ENCODE measurements around the gene MYL1.

Gene MYL1

DNA sequence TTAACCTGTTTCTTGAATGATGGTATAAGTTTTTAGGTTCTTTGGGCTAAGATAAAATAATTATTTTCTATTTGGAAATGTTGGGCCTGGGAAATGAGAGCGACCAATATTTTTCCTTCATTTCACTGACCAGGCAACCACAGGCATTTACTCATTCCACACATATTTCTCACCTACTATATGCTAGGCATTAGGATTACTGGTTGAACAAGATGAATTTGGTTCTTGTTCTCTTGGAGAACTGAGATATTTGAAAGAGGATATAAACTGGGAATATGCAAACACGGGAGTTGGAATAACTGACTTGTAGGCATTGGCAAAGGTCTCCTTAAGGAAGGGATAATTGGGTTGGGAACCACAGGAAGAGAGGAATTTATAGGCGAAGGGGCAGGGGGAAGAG, 3.9 kb upstream of the MYL1 start:
- Histone ChIP-seq H4K20me1 (ENCODE audit: low read depth, low read length) (no peaks in the 10 kb centered on the region), H3K9ac (ENCODE audit: low read length) (no peak overlapping the region), H3K27me3 (ENCODE audit: low read length) (no peaks in the 10 kb centered on the region), H3F3A (ENCODE audit: insufficient read depth) (no peaks in the 10 kb centered on the region), H2AFZ (ENCODE audit: low read depth, low read length, severe bottlenecking) (no peak overlapping the region), H3K4me2 (ENCODE audit: low read depth, low read length, poor library complexity, severe bottlenecking) (no peak overlapping the region), H3K79me2 (ENCODE audit: insufficient read depth, low read length) (no peaks in the 10 kb centered on the region), H3K4me3 (ENCODE audit: insufficient read depth, low read length, poor library complexity, severe bottlenecking) (no peak overlapping the region), H3K9me3 (ENCODE audit: insufficient read depth, low read length) (no peaks in the 10 kb centered on the region), H3K36me3 (ENCODE audit: low read length) (no peaks in the 10 kb centered on the region), H3K27ac (ENCODE audit: low read depth, low read length) (no peak overlapping the region), H3K9me2 (replicated peaks; ENCODE audit: insufficient read depth, low read length) (no peaks in the 10 kb centered on the region)
- TF ChIP-seq CTCF (IDR thresholded peaks at IDR 0.05; ENCODE audit: insufficient read depth, low read length, poor library complexity, severe bottlenecking) (no peak), EZH2phosphoT487 (conservative IDR thresholded peaks at IDR 0.05; ENCODE audit: low read length) (no peak)

DNA sequence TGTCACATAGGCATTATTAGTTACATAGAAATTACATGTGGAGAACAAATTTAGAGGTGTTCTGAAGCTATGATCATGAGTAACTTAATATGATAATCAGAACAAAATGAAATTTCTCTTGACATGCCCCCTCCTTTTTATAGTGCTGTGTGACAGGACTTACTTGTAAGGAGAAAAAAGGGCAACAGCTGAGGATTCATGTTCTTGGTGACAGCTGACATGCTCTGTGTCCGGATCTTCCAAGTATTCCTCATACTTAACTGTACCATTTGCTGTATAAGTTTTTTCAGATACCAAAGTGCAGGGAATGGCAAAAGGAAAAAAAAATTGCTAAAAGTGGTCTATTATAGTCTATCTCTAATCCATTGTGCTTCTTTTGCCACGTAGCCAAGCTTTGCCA, 3.5 kb upstream of the MYL1 start:
- Histone ChIP-seq H3K36me3 (ENCODE audit: low read length) (no peaks in the 10 kb centered on the region), H3K9me3 (ENCODE audit: insufficient read depth, low read length) (no peaks in the 10 kb centered on the region), H3F3A (ENCODE audit: insufficient read depth) (no peaks in the 10 kb centered on the region), H4K20me1 (ENCODE audit: low read depth, low read length) (no peaks in the 10 kb centered on the region), H2AFZ (ENCODE audit: low read depth, low read length, severe bottlenecking) (no peak overlapping the region), H3K9me2 (replicated peaks; ENCODE audit: insufficient read depth, low read length) (no peaks in the 10 kb centered on the region), H3K27ac (ENCODE audit: low read depth, low read length) (no peak overlapping the region), H3K4me2 (ENCODE audit: low read depth, low read length, poor library complexity, severe bottlenecking) (no peak overlapping the region), H3K27me3 (ENCODE audit: low read length) (no peaks in the 10 kb centered on the region), H3K9ac (ENCODE audit: low read length) (no peak overlapping the region), H3K79me2 (ENCODE audit: insufficient read depth, low read length) (no peaks in the 10 kb centered on the region), H3K4me3 (ENCODE audit: insufficient read depth, low read length, poor library complexity, severe bottlenecking) (no peak overlapping the region)
- no peak for TF ChIP-seq CTCF (IDR thresholded peaks at IDR 0.05; ENCODE audit: insufficient read depth, low read length, poor library complexity, severe bottlenecking)
- TF ChIP-seq EZH2phosphoT487 (conservative IDR thresholded peaks at IDR 0.05; ENCODE audit: low read length): no peak

- H3K36me3 ChIP-seq (ENCODE audit: low read length): no peaks in the 10 kb centered on the region
- no peaks in the 10 kb centered on the region for H3K27me3 ChIP-seq (ENCODE audit: low read length)
- no peaks in the 10 kb centered on the region for H3F3A ChIP-seq (ENCODE audit: insufficient read depth)
- no peak overlapping the region for H3K9ac ChIP-seq (ENCODE audit: low read length)
- H3K4me2 ChIP-seq (ENCODE audit: low read depth, low read length, poor library complexity, severe bottlenecking): no peak overlapping the region
- H3K27ac ChIP-seq (ENCODE audit: low read depth, low read length): no peak overlapping the region
- TF ChIP-seq CTCF (IDR thresholded peaks at IDR 0.05; ENCODE audit: insufficient read depth, low read length, poor library complexity, severe bottlenecking) (no peak), EZH2phosphoT487 (conservative IDR thresholded peaks at IDR 0.05; ENCODE audit: low read length) (no peak)
- no peaks in the 10 kb centered on the region for H4K20me1 ChIP-seq (ENCODE audit: low read depth, low read length)
- H3K9me2 ChIP-seq (replicated peaks; ENCODE audit: insufficient read depth, low read length): no peaks in the 10 kb centered on the region
- no peaks in the 10 kb centered on the region for H3K79me2 ChIP-seq (ENCODE audit: insufficient read depth, low read length)
- no peak overlapping the region for H3K4me3 ChIP-seq (ENCODE audit: insufficient read depth, low read length, poor library complexity, severe bottlenecking)
- no peaks in the 10 kb centered on the region for H3K9me3 ChIP-seq (ENCODE audit: insufficient read depth, low read length)
- no peak overlapping the region for H2AFZ ChIP-seq (ENCODE audit: low read depth, low read length, severe bottlenecking)
Measured at GRCh38 chr2:210310550-210310949, 4.4 kb downstream of the MYL1 start.
